A549 (cell line): ENCODE results near the gene CENPM.

Experiments
- BHLHE40 ChIP-seq: IDR thresholded peaks from 2 replicates; pipeline ENCODE4 v1.6.1; 2012; ENCODE audit warnings: low read depth, low read length, inconsistent platforms
- CHD2 ChIP-seq: fragments of 150-350 bp; IDR thresholded peaks from 2 replicates; pipeline ENCODE4 v1.6.1; 2014; ENCODE audit warnings: low read length; ENCODE audit not compliant: partially characterized antibody
- JUN ChIP-seq, 2 experiments: fragments of >200 bp; sonication (Bioruptor Twin); formaldehyde crosslinking; IDR thresholded peaks; 2 replicates in 1 of 2; 3 replicates in 1 of 2; pipeline ENCODE4 v1.6.1; 2016 to 2017
- JUNB ChIP-seq: fragments of >200 bp; sonication (Bioruptor Twin); formaldehyde crosslinking; IDR thresholded peaks from 2 replicates; pipeline ENCODE4 v1.6.1; 2016
- KDM5A ChIP-seq: fragments of 200-600 bp; sonication (generic); IDR thresholded peaks from 2 replicates; pipeline ENCODE4 v1.6.1; 2016; ENCODE audit warnings: antibody characterized with exemption, mild to moderate bottlenecking
- RNF2 ChIP-seq: fragments of 200-600 bp; sonication (generic); IDR thresholded peaks from 2 replicates; pipeline ENCODE4 v1.6.1; 2016; ENCODE audit warnings: low read depth, mild to moderate bottlenecking, antibody characterized with exemption, moderate library complexity, borderline replicate concordance
- ZFP36 ChIP-seq: fragments of 450-650 bp; IDR thresholded peaks from 2 replicates; pipeline ENCODE4 v1.6.1; 2014; ENCODE audit warnings: borderline replicate concordance; ENCODE audit not compliant: partially characterized antibody
- TF ChIP-seq, protein P1 (sequence below): IDR thresholded peaks from 2 replicates; pipeline ENCODE4 v1.6.1; 2012; ENCODE audit warnings: low read depth, borderline replicate concordance
- TF ChIP-seq, protein P2 (sequence below): fragments of >200 bp; sonication (Bioruptor Twin); formaldehyde crosslinking; IDR thresholded peaks from 3 replicates; pipeline ENCODE4 v1.5.1; 2016

DNA sequence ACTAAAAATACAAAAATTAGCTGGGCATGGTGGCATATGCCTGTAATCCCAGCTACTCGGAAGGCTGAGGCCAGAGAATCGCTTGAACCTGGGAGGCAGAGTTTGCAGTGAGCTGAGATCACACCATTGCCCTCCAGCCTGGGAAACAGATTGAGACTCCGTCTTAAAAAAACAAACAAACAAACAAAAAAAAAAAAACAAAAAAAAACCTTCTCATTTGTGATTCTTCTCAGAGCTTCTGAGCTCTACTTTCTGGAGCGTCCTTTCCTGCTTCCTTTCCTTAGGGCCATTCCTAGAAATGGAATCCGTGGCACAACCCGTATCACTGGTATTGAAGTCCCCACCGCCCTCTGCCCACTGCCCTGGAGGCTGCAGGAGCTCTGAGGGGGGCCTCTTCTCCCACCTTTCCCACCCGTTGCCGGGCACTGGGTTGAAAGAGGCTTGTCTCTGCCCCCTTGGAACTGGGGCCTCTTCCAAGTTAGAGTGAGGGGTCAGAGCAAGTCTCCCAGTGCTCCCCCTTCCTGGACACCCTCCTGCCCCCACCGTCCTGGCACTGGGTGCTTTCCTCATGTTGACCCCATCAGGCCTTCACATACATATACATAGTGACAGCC, 30.1 kb downstream of the CENPM start:
- TF ChIP-seq ZFP36 (no peak), RNF2 (no peak), JUNB (no peak), JUN (IDR thresholded peaks at IDR 0.05) (no peak), KDM5A (no peak), CHD2 (no peak), BHLHE40 (no peak)
- TF ChIP-seq, protein P1, sequence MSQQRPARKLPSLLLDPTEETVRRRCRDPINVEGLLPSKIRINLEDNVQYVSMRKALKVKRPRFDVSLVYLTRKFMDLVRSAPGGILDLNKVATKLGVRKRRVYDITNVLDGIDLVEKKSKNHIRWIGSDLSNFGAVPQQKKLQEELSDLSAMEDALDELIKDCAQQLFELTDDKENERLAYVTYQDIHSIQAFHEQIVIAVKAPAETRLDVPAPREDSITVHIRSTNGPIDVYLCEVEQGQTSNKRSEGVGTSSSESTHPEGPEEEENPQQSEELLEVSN, result no peak
- TF ChIP-seq, protein P2, sequence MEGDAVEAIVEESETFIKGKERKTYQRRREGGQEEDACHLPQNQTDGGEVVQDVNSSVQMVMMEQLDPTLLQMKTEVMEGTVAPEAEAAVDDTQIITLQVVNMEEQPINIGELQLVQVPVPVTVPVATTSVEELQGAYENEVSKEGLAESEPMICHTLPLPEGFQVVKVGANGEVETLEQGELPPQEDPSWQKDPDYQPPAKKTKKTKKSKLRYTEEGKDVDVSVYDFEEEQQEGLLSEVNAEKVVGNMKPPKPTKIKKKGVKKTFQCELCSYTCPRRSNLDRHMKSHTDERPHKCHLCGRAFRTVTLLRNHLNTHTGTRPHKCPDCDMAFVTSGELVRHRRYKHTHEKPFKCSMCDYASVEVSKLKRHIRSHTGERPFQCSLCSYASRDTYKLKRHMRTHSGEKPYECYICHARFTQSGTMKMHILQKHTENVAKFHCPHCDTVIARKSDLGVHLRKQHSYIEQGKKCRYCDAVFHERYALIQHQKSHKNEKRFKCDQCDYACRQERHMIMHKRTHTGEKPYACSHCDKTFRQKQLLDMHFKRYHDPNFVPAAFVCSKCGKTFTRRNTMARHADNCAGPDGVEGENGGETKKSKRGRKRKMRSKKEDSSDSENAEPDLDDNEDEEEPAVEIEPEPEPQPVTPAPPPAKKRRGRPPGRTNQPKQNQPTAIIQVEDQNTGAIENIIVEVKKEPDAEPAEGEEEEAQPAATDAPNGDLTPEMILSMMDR, result no peak
